Small intestine (tissue), 7 donors: ENCODE data around the gene KRTAP1-5. TPM values are rescaled to one million over a fixed set of nuclear protein-coding genes. Genes with fewer than 3 reads are reported as not detected.

Experiments used
- DNase-seq, 2 donors: peaks; one replicate each; pipeline versions ENCODE4 v3.0.0 to v3.0.0-alpha.2; 2013
- FAIRE-seq: peaks from 2 replicates; lab custom pipeline; 2012; peaks lifted over from hg19 to GRCh38; lab: Jason Lieb, UNC
- H3K27ac ChIP-seq, 3 donors: one replicate each; pipeline ENCODE4 v1.5.1; 2013; ENCODE audit warnings: low read length in 2 of 3, mild to moderate bottlenecking in 2 of 3, control low read depth in 1 of 3, inconsistent platforms in 1 of 3, low read depth in 1 of 3, moderate library complexity in 1 of 3
- H3K27me3 ChIP-seq, 3 donors: one replicate each; pipeline ENCODE4 v1.6.1; 2013; ENCODE audit warnings: low read length in 3 of 3, inconsistent platforms in 1 of 3; ENCODE audit not compliant: control insufficient read depth in 3 of 3, insufficient read depth in 3 of 3
- H3K36me3 ChIP-seq, 3 donors: one replicate each; pipeline ENCODE4 v1.6.1; 2013; ENCODE audit warnings: low read length in 3 of 3, inconsistent platforms in 1 of 3, low read depth in 1 of 3, mild to moderate bottlenecking in 1 of 3, moderate library complexity in 1 of 3; ENCODE audit not compliant: control insufficient read depth in 3 of 3, insufficient read depth in 2 of 3
- H3K4me1 ChIP-seq, 3 donors: one replicate each; pipeline ENCODE4 v1.6.1; 2013; ENCODE audit warnings: low read length in 2 of 3, inconsistent platforms in 1 of 3, low read depth in 1 of 3, mild to moderate bottlenecking in 1 of 3, moderate library complexity in 1 of 3; ENCODE audit not compliant: control insufficient read depth in 3 of 3, insufficient read depth in 2 of 3
- H3K4me3 ChIP-seq, 3 donors: one replicate each; pipeline ENCODE4 v1.5.1; 2013; ENCODE audit warnings: low read length in 3 of 3, control low read depth in 1 of 3, inconsistent platforms in 1 of 3, low read depth in 1 of 3, mild to moderate bottlenecking in 1 of 3, moderate library complexity in 1 of 3
- H3K9me3 ChIP-seq, 2 donors: one replicate each; pipeline ENCODE4 v1.6.1; 2013; ENCODE audit warnings: low read depth in 1 of 2, low read length in 1 of 2; ENCODE audit not compliant: control insufficient read depth in 2 of 2, insufficient read depth in 1 of 2
- WGBS, 3 donors: extraction: QIAGEN DNeasy Blood & Tissue Kit; methylation state at CpG; one replicate each; pipeline ENCODE4 v1.1.7; 2013; 5-methylcytosine and 5-hydroxymethylcytosine counted together
- polyA plus RNA-seq, 4 donors: library from polyadenylated mRNA; stranded (reverse) in 3 of 4; unstranded in 1 of 4; fragments of 200-250 nt in 3 of 4; fragments of 120-200 nt in 1 of 4; gene quantifications; one replicate each; pipeline versions ENCODE4 v1.2.1 to v1.2.3, GENCODE V29; 2013
- donor health status: healthy with polysubstance abuse.
- donor health status: control.
- donor health status: control.
- donor health status: Bipolar disorder and iron deficiency.
- donor health status: healthy.

The KRTAP1-5 gene
- polyA plus RNA-seq, 4 donors: 0.04 TPM; not detected in 3

DNA sequence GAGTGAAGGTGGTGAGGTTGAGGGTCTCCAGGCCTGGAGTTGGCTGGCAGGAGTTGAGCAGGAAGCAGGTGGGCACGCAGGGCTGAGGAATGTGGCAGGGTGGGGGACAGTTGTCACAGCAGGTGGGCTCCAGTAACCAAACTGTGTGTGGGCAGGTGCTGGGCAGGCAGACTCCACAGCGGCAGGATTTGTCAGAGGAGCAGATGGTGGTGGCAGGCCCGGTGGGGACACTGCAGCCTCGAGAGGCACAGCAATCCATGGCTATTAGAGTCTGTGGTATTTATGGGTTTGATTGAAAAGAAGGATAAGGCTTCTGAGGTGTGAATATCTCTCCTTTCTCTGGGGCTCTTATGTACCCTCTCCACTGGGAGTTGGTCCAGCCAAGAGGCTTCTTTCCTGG lies 33.2 kb downstream of the KRTAP1-5 start, which contains the start of gene KRTAP3-3:
Gene KRTAP3-3 (minus strand): TSS at position 326 of the 400 bp plus-strand sequence. CDS start 67 bp downstream, at position 259.
- H3K27me3 ChIP-seq: peaks cover 0 to 4% (median 3%) of the 10 kb centered on the region in 3 donors

DNA sequence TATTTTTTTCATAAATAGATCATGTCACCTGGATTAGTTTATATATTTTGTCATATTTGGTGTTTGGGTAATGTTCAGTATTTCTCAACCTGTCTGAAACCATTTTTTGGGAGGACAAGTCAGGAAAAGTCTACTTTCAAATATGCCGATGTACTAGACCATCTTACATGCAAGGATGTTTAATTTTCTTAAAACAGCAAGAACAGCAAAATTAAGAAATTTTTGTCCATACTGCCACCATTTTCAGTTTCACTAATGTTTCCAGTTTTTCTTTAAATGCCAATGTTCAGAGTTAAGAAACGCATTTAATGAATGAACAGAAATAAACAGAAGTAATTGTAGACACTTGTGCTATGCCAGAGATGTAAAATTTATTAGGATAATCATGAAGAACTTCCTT lies 33.9 kb downstream of the KRTAP1-5 start:
- peaks cover 0 to 4% (median 3%) of the 10 kb centered on the region in 3 donors for H3K27me3 ChIP-seq
- 78 to 84% (median 80%) methylated on average over 2 of the region's 2 CpGs for WGBS, 3 donors
- no peak for FAIRE-seq

More for the DNA sequence above, 33.2 kb downstream of the KRTAP1-5 start, which contains the start of gene KRTAP3-3:
- 20 to 52% (median 49%) methylated on average over 4 of the region's 4 CpGs for WGBS, 3 donors
- FAIRE-seq: no peak
- H3K4me1 ChIP-seq: no peaks in the 10 kb centered on the region
- H3K9me3 ChIP-seq: no peaks in the 10 kb centered on the region
- DNase-seq: no peak
- H3K27ac ChIP-seq: no peak within 1 kb of the TSS
- no peak within 1 kb of the TSS for H3K4me3 ChIP-seq
- no peaks in the 10 kb centered on the region for H3K36me3 ChIP-seq

DNA sequence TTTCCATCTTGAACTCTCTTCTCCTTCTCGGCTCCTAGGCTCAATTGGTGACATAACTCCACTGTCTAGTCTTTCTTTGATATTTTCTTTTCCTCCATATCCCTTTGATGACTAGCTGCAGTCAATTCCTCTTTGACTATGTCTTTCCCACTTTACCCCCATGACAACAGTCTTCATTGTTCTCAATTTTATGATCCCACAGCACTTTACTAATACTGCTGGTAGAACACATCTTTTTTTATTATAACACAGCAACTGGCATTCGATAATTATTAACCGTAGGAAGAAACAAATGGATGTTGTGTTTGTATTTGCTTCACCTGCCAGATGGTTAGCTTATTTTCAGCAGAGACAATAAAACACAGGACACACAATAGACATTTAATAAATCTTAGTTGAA lies 34.3 kb downstream of the KRTAP1-5 start:
- H3K4me1 ChIP-seq: no peaks in the 10 kb centered on the region
- FAIRE-seq (no peak), DNase-seq (peak in 1 of 2 donors; percentile 10)
- WGBS, 3 donors: 19 to 63% (median 35%) methylated on average over 3 of the region's 3 CpGs
- no peaks in the 10 kb centered on the region for H3K9me3 ChIP-seq
- H3K27me3 ChIP-seq: peaks cover 0 to 4% (median 3%) of the 10 kb centered on the region in 3 donors
- no peak overlapping the region for H3K27ac ChIP-seq
- H3K4me3 ChIP-seq: no peak overlapping the region
- H3K36me3 ChIP-seq: no peaks in the 10 kb centered on the region

More for the DNA sequence above, 33.9 kb downstream of the KRTAP1-5 start:
- H3K4me3 ChIP-seq: no peak overlapping the region
- H3K36me3 ChIP-seq: no peaks in the 10 kb centered on the region
- no peaks in the 10 kb centered on the region for H3K9me3 ChIP-seq
- H3K27ac ChIP-seq: no peak overlapping the region
- DNase-seq: no peak
- no peaks in the 10 kb centered on the region for H3K4me1 ChIP-seq

DNA sequence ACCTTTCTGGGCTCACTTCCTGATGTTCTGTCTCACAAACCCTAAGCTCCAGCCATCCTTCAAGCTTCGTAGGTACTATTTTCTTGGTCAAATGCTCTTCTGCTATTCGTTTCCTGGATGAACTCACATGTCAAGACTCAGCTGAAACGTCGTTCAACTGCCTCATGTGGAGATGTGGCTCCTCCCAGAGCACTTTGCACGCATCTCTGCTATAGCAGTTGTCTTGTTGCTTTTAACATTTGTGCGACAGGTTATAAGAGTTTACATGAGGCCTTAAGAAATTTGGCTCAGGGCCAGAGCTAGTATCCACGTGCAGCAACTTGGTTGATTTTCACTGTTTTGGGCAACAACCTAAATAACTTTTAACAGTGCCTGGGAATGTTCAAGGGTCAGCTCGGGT lies 40.1 kb downstream of the KRTAP1-5 start:
- Histone ChIP-seq H3K27ac (no peak overlapping the region), H3K9me3 (no peaks in the 10 kb centered on the region), H3K4me1 (no peaks in the 10 kb centered on the region), H3K27me3 (peaks cover 0 to 2% (median 0%) of the 10 kb centered on the region in 3 donors), H3K4me3 (no peak overlapping the region), H3K36me3 (no peaks in the 10 kb centered on the region)
- 56 to 73% (median 61%) methylated on average over 8 of the region's 8 CpGs for WGBS, 3 donors
- FAIRE-seq (no peak), DNase-seq (no peak)

DNA sequence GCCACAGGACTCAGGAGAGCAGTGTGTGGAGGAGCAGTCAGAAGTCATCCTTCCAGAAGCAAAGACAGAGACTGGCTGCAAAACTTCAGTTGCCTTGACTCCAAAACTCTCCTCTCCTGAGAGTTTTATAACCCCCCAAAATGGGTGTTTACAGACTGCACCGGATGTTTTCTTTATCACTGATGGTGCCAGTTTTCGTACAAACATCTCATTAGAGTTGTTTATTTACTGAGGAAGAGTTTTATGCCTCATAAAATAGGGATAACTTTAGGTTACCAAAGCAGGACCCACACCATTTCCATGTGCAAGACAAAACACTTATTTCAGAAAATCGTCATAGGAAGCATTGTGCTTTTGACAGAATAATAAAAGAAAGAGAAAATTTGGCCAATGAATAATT lies 42.8 kb downstream of the KRTAP1-5 start, which contains the start of gene KRT40:
Gene KRT40 (minus strand): TSS at position 101 of the 400 bp plus-strand sequence. CDS start 53 bp downstream, at position 48.
- peaks cover 0 to 2% (median 0%) of the 10 kb centered on the region in 3 donors for H3K27me3 ChIP-seq
- FAIRE-seq: no peak
- no peaks in the 10 kb centered on the region for H3K36me3 ChIP-seq
- no peaks in the 10 kb centered on the region for H3K4me1 ChIP-seq
- DNase-seq: no peak
- no peak within 1 kb of the TSS for H3K27ac ChIP-seq
- H3K4me3 ChIP-seq: no peak within 1 kb of the TSS
- no peaks in the 10 kb centered on the region for H3K9me3 ChIP-seq
- WGBS, 3 donors: 42 to 46% (median 46%) methylated on average over 3 of the region's 3 CpGs

DNA sequence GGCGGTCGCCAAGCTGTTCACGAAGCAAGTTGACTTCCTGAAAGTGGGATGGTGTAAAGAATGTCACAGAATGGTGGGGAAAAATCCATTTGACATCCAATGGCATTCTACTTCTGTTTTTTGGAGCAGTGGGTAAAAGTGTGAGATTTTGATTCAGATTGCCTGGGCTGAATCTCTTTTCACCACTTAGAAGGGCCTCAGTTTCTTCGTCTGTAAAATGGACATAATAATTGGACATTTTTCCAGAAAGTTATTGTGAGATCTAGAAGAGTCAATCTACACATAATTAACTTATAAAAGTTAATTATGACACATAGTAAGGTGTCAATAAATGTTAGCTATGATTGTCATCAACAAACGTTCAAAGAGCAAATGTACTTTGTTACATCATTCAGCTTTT lies 45.9 kb downstream of the KRTAP1-5 start:
- Histone ChIP-seq H3K27me3 (peaks cover 0 to 4% (median 3%) of the 10 kb centered on the region in 3 donors), H3K9me3 (no peaks in the 10 kb centered on the region), H3K4me3 (no peak overlapping the region), H3K36me3 (no peaks in the 10 kb centered on the region), H3K27ac (no peak overlapping the region), H3K4me1 (no peaks in the 10 kb centered on the region)
- WGBS, 3 donors: 50 to 71% (median 63%) methylated on average over 5 of the region's 5 CpGs
- DNase-seq (no peak), FAIRE-seq (no peak)

DNA sequence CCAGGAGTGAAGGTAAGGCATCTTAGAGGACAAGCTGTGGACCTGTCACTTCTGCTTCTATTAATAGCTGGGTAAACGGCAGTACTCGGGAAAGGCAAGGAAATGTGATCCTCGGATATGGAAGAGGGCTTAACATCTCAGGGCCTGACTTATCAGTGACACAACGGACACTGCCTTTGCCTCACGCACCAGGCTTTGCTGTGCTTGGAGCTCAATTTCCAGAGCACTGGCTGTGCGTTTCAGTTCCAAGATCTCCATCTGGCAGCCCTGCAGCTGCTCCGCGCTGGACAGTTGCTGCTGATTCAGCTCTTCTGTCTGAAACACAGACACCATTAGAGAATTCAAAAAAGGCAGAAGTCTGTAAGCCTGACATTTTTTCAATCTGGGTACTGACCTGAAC lies 46.4 kb downstream of the KRTAP1-5 start:
- Histone ChIP-seq H3K4me3 (no peak overlapping the region), H3K9me3 (no peaks in the 10 kb centered on the region), H3K4me1 (no peaks in the 10 kb centered on the region), H3K27me3 (peaks cover 0 to 6% (median 3%) of the 10 kb centered on the region in 3 donors), H3K27ac (no peak overlapping the region), H3K36me3 (no peaks in the 10 kb centered on the region)
- FAIRE-seq (no peak), DNase-seq (no peak)
- 40 to 63% (median 50%) methylated on average over 8 of the region's 8 CpGs for WGBS, 3 donors

DNA sequence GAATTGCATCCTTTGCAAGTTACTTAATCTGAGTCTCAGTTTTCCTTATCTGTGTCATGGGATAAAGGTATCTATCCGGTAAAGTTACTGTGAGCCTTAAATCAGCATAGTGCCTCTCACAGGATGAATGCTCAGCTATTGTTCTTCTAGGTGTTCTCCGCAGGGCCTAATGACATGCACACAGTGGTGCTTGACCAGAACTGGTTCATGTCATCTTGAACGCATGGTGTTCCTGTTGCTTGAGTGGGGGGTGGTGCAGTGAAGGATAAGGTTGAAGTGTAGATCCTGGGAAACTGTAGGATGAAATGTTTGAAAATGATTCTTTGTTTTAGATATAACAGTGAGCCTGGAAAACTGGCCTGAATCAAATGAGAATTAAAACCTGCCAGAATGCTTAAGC lies 46.9 kb downstream of the KRTAP1-5 start:
- H3K4me3 ChIP-seq: no peak overlapping the region
- H3K9me3 ChIP-seq: no peaks in the 10 kb centered on the region
- DNase-seq: no peak
- H3K27ac ChIP-seq: no peak overlapping the region
- no peaks in the 10 kb centered on the region for H3K36me3 ChIP-seq
- no peaks in the 10 kb centered on the region for H3K4me1 ChIP-seq
- FAIRE-seq: no peak
- 91 to 94% (median 93%) methylated on average over 3 of the region's 3 CpGs for WGBS, 3 donors
- H3K27me3 ChIP-seq: peaks cover 0 to 6% (median 3%) of the 10 kb centered on the region in 3 donors
